NK-92 (cell line): ENCODE measurements around the gene ZSWIM1.

Experiments
- DNase-seq: peaks from one replicate; lab custom pipeline; 2025; ENCODE audit not compliant: unreplicated experiment; lab: John Stamatoyannopoulos, UW

ZSWIM1 gene

DNA sequence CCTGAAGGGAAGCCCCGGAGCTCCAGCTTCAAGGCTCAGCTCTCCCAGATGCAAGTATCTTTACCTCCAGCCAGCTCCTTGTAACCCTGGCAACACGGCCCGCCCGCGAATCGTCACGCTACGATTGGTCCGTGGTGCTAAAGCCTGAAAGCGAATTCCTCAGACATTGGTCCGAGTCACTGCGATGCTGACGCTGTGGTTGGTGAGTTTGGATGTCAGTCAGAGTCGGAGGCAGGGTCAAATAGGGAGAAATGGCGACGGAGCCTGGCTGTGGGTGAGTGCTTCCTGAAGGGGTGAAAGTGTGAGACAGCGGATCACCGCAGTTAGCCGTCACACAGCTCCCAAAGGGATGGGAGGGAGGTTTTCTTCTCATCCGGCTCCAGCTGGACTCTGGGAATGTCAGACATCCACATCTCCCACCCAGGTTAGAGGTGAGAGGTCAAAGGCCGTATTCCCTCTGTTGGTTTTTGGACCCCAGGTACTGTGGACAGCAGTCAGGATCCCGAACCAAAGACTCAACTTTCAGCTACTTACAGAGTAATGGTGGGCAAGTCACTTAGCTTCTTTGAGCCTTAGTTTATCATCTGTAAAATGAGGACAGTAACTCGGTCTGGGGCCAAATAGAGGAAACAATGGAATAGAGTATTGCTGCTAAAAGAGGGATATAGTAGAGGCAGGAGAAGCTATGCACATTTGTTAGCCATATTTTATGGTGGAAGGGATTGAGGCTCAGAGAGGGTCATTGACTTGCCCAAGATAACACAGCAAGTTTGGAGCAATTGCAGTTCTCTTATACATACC lies at the start of gene ZSWIM1:
Gene ZSWIM1 (plus strand): TSS at position 240 of the 801 bp plus-strand sequence. CDS start 1,366 bp downstream, outside the sequence.
- peak; percentile 91 for DNase-seq

GRCh38 chr20:45832619-45833018 lies 48.4 kb upstream of the ZSWIM1 start:
- DNase-seq = no peak

DNA sequence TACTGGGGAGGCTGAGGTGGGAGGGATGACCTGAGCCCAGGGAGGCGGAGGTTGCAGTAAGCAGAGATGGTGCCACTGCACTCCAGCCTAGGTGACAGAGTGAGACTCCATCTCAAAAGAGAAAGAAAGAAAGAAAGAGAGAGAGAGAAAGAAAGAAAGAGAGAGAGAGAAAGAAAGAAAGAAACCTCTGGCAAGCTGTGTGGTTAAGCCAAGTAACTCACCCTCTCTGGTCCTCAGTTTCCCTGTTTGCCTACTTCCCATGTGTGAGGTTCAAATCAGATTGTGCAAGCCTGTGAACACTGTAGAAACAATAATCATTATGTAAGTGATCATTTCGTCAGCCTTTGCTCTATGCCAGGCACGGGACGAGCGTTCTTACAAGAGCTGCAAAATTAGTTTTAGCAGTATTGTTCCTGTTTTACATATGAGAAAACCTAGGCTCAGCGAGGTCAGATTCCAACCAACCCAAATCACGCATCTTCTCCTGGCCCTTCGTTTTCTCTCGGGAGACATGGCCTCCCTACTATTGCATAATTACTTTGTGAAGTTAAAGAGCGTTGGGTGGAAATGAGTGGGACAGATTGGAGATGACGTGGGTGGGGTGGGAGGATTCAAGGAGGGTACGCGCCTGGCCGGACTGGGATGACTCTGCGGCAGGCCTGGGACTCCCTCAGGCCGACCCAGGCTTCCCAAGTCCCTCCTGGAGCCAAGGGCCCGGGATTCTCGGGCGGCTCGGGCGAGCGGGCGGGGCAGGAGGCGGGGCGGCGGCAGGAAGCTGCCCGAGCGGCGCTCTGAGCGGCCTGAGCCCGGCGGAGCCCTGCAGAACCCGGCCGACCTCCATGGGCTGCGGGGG lies 47.8 kb upstream of the ZSWIM1 start, which contains the start of gene SNX21:
Gene SNX21 (plus strand): TSS at position 770 of the 853 bp plus-strand sequence. CDS start 121 bp downstream, outside the sequence.
- no peak for DNase-seq

DNA sequence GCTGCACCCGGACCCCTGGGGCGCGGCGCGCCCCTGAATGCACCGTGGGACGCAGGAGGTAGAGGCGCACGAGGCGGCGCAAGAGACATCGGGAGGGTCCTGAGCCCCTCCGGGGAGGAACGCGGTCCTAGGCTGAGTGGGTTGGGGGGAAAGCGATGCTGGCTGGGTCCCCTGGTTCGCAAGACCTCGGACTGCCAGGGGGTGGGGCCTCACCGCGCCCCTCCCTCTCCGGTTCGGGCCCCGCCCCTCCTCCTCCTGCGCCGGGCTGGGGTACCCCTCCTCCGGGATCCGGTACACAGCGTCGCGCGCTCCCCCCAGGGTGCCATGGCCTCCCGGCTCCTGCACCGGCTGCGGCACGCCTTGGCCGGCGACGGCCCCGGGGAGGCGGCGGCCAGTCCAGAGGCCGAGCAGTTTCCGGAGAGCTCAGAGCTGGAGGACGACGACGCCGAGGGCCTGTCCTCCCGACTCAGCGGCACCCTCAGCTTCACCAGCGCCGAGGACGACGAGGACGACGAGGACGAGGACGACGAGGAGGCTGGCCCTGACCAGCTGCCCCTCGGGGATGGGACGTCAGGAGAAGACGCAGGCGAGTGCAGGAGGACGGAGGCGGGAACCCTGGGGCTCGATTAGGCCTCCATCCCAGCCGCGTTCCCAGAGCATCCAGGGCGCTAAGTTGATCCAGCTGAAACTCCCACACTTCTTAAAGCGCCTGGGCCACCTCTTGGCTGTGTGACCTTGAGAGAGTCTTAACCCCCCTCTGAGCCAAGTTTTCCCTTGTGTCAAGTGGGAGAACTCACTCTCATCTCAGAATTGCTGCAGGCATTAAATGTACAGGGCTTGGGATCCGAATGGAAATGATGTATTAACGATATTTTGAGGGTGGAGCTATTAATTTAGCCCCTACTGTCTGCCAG lies 46.9 kb upstream of the ZSWIM1 start:
- no peak for DNase-seq

DNA sequence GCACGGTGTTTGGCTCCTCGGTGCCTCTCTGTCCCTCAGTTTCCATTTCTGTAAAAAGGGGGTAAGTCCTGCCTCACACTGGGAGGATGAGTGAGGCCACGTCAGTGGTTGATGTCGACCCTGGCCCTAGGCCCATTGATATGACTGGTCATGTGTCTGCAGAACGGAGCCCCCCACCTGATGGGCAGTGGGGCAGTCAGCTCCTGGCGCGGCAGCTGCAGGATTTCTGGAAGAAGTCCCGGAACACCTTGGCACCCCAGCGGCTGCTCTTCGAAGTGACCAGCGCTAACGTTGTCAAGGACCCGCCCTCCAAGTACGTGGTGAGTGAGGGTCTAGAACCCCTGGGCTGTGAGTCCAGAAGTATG lies 46.2 kb upstream of the ZSWIM1 start:
- no peak for DNase-seq

- DNase-seq = no peak
These were observed 45.7 kb upstream of the ZSWIM1 start for GRCh38 chr20:45835329-45835765.

DNA sequence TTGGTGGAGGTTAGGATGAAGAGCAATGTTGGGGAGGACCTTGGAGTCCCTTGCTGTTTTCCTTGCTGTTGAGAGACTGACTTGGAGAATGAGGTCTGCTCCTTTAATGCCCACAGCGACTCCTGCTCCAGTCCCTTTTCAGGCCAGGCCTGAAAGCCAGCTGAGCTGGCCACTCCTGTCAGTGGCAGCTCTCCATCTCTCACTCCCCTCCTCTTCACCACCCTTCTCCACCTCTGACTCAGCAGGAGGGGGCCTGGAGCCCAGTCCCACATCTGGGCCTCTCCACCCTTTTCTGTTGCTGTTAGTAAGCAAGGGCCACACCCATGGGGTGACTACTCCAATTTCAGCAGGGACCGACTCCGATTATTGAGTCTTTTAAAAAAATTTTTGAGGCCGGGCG lies 45.2 kb upstream of the ZSWIM1 start:
- DNase-seq = no peak

GRCh38 chr20:45836841-45837240 lies 44.2 kb upstream of the ZSWIM1 start:
- DNase-seq = no peak

DNA sequence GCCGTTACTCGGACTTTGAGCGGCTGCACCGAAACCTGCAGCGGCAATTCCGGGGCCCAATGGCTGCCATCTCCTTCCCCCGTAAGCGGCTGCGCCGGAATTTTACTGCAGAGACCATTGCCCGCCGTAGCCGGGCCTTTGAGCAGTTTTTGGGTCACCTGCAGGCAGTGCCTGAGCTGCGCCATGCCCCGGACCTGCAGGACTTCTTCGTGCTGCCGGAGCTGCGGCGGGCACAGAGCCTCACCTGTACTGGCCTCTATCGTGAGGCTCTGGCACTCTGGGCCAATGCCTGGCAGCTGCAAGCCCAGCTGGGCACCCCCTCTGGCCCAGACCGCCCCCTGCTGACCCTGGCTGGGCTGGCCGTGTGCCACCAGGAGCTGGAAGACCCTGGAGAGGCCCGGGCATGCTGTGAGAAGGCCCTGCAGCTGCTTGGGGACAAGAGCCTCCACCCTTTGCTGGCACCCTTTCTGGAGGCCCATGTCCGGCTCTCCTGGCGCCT lies 40.3 kb upstream of the ZSWIM1 start:
- no peak for DNase-seq

GRCh38 chr20:45841407-45842129 lies 39.5 kb upstream of the ZSWIM1 start:
- no peak for DNase-seq

DNA sequence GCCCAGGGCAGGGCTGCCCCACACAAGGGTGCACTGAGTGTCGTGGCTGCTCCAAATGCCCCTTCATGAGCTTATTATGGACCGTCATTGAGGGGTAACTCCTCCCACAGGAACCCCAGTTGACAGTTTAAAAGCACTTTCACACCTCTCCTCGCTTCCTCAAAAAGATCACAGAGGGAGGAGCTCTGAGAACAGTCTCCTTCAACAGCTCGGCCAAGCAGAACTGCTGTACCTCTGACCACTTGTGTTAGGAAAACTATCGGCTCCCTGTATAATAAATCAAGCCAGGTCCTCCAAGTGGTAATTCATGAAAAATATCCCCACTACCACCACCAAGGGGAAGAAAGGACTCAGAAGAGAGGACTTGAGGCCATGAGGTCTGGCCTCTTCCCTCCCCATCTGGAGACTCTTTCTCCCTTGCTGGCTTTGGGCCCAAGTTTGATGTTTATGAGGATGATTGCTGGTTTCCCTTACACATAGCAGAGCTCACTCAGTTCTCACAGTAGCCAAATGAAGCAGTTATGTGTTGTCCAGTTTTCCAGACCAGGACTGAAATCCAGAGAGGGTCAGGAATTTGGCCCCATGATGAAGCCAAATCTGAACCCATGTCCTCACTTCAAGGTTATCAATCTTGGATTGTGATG lies 38.7 kb upstream of the ZSWIM1 start:
- DNase-seq = no peak

GRCh38 chr20:45843506-45843905 lies 37.5 kb upstream of the ZSWIM1 start:
- no peak for DNase-seq

GRCh38 chr20:45845452-45845851 lies 35.6 kb upstream of the ZSWIM1 start:
- no peak for DNase-seq

DNA sequence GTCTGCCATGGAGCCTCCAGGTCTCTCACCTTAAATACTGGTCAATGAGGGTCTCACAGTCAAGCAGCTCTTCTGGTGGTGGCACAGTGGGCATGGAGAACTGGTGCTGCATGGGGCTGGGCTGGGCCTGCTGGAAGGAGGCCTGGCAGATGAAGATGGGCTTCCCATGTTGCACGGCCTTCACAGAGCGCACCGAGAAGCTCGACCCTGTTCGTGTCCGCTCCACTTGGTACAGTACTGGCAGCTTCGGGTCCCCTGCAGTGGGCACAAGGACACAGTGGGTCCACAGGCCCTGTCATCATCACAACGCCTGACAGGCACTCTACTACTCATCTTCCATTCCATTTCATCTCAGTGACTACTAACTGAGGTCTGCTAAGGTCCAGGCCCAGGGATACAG lies 32.6 kb upstream of the ZSWIM1 start:
- DNase-seq = no peak

DNA sequence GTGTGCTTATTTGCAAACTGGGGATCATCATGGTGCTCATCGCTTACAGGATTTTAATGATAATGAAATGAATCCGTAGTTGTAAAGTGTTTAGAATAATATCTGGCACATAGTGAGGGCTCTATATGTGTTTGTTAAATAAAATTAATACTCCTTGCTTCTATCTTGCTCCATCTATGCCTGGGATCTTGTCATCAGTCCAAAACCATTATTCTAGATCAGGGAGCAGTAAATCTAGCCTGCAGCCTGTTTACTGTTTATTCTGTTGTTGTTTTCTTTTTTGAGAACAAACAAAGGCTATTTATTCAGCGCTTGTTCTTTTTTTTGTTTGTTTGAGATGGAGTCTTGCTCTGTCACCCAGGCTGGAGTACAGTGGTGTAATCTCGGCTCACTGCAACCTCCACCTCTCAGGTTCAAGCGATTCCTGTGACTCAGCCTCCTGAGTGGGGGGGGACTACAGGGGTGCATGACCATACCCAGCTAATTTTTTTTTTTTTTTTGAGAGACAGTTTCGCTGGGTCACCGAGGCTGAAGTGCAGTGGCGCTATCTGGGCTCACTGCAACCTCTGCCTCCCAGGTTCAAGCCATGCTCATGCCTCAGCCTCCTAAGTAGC lies 32.0 kb upstream of the ZSWIM1 start:
- DNase-seq = no peak

- DNase-seq = no peak
These were observed 30.8 kb upstream of the ZSWIM1 start for GRCh38 chr20:45850238-45850637.

DNA sequence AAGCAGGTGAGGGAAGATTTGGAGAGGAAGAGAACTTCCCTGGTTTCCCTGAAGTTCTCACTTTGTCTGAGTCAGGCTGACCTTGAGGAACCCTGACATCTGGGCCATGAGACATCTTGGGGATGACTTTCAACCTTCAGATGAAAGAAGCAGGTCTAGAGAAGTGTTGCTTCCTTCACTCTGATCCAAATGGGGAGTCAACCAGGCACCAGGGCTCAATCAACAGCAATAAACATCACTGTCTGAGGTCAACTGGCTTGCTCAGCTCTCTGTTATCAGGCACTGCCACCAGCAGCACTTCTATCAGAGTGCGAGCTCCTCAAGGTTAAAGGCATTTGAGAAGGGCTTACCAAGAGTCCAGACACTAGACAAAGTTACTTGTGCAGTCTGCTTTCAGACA lies 30.1 kb upstream of the ZSWIM1 start:
- DNase-seq = no peak

DNA sequence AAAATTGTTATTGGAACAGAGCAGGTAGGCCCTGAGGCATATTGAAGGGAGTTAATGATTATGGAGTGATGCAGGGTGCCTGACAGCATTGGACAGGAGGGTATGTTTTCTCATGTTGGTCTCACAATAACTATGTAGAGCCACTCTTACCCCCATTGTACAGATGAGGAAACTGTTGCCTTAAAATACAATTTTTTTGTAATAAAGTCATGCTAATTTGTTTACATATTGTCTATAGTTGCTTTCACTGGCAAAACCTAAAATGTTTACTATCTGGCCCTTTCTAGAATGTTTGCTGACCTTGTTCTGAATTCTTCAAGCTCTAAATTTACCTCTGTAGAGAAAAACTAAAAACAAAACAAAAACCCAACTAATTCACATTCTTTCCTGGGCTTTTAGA lies 29.5 kb upstream of the ZSWIM1 start:
- DNase-seq = no peak

- no peak for DNase-seq
These were observed 28.7 kb upstream of the ZSWIM1 start for GRCh38 chr20:45852326-45852725.
